Erythroblast (primary cell): ENCODE results near the gene FAM32A.

Experiments used
- GATA1 ChIP-seq: IDR thresholded peaks from 2 replicates; pipeline ENCODE4 v1.6.1; 2011; ENCODE audit warnings: low read depth, mild to moderate bottlenecking, control low read depth, low read length, moderate library complexity
- POLR2A ChIP-seq: IDR thresholded peaks from 2 replicates; pipeline ENCODE4 v1.6.1; 2011; ENCODE audit warnings: mild to moderate bottlenecking, low read length

- no peak for TF ChIP-seq POLR2A
- no peak for TF ChIP-seq GATA1
Measured at GRCh38 chr19:16229322-16229641, 44.1 kb downstream of the FAM32A start.
